Sigmoid colon (tissue), 4 donors: ENCODE data around the gene SMC2.

Experiments used
- CTCF ChIP-seq, 4 experiments: fragments of 450-650 bp in 3 of 4; fragments of 200-600 bp in 1 of 4; IDR thresholded peaks; one replicate each; pipeline ENCODE4 v1.5.1; 2016 to 2019; ENCODE audit warnings: antibody characterized with exemption in 4 of 4, mild to moderate bottlenecking in 3 of 4, moderate library complexity in 2 of 4
- POLR2AphosphoS5 ChIP-seq, 4 donors: sonication (generic); formaldehyde crosslinking; IDR thresholded peaks; one replicate each; pipeline ENCODE4 v1.6.1; 2017; ENCODE audit warnings: antibody characterized with exemption in 4 of 4

GRCh38 chr9:104118916-104119315, 24.8 kb downstream of the SMC2 start:
- TF ChIP-seq CTCF (IDR thresholded peaks at IDR 0.05), result no peak
- no peak for TF ChIP-seq POLR2AphosphoS5 (IDR thresholded peaks at IDR 0.05)
